Measurements from ENCODE around the gene ZNF784.

The ZNF784 gene

DNA sequence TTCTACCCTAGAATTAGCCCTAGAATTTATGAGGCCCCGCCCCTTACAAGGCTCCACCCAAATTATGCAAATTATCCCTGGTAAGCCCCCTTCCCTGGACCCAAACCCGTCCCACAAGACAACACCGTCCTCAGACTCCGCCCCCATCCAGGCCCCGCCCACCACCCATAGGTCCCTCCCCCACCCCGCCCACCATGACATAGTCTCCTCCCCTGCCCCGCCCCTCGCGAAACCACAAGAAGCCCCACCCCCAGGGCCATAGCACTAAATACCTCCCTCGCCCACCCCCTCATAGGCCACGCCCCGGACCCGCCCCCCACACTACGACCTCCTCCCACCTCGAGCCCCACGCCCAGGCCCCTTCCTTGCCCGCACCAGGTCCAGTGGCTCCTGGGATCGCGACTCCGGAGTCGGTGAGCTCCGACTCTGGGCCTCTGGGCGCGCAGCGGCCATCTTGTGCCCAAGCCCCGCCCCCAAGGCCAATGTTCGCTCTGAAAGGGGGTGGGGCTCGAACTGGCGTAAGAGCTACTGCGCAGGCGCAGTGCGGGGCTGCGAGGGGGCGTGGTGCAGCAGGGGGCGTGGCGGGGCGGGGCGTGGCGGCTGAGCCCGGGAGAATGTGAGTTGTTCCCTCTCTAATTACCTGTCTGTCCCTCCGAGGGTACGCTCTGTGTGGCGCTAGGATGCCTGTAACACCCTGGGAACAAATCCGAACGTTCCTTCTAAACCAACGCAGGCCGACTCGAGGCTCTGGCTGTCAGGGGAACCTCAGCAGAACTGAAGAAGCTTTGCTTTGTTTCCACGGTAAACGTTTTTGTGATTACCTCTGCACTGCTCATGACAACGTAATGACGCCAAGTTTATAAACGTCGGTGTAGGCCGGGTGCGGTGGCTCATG lies at the start of gene ZNF784:
Gene ZNF784 (minus strand): TSS at position 458 of the 895 bp plus-strand sequence. CDS start 5 bp downstream, at position 453.
- DNase-seq = peak; percentile 97

DNA sequence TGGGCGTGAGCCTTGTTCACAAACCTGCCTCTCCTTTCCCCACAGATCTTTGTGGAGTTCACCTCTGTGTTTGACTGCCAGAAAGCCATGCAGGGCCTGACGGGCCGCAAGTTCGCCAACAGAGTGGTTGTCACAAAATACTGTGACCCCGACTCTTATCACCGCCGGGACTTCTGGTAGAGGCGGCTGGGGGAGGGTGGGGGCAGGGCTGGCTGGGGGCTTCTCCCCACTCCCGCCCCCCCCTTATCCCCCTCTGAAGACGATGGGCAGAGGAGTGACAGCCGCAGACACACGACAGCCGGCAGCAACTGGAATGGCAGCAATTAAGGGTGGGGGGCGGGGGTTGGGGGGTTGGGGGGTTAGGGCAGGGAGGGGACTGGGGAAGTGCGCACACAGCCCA lies 49.5 kb upstream of the ZNF784 start:
- no peak for DNase-seq

GRCh38 chr19:55673465-55673864 lies 49.1 kb upstream of the ZNF784 start:
- no peak for DNase-seq

GRCh38 chr19:55672418-55672817 lies 48.1 kb upstream of the ZNF784 start:
- DNase-seq = no peak

- no peak for DNase-seq
Measured at GRCh38 chr19:55671054-55671378, 46.6 kb upstream of the ZNF784 start.

DNA sequence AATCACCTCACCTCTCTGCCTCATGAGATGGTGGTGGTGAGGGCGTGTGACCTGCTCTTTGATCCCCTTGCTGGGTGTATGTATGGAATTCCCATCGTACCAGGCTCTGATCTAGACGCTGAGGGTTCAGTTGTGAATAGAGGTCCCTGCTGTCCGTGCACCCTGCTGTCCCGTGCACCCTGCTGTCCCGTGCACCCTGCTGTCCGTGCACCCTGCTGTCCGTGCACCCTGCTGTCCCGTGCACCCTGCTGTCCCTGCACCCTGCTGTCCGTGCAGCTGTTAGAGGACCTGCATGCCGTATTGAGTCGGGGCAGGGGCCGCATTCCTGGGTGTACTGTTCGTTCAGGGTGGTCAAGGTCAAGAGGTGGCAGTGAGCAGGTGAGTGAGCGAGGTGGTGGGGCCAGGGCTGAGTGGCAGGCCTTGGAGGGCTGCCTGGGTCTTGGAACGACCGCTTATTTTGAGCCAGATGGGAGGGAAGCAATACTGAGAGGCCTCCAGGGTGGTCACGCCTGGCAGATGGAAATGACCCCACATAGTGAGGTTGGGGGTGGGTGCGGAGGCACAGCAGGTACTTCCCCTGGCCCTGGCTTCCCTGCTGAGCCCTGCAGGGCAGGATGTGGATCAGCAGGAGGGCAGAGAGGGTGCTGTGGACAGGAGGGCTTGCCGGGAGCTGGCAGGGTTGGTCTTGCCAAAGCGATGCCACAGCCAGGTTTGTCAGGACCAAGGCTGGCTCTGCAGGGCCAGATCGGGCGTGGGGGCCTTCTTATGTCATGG lies 46.1 kb upstream of the ZNF784 start:
- peak; percentile 75 for DNase-seq

- no peak for DNase-seq
Measured at GRCh38 chr19:55669418-55670279, 45.3 kb upstream of the ZNF784 start.

DNA sequence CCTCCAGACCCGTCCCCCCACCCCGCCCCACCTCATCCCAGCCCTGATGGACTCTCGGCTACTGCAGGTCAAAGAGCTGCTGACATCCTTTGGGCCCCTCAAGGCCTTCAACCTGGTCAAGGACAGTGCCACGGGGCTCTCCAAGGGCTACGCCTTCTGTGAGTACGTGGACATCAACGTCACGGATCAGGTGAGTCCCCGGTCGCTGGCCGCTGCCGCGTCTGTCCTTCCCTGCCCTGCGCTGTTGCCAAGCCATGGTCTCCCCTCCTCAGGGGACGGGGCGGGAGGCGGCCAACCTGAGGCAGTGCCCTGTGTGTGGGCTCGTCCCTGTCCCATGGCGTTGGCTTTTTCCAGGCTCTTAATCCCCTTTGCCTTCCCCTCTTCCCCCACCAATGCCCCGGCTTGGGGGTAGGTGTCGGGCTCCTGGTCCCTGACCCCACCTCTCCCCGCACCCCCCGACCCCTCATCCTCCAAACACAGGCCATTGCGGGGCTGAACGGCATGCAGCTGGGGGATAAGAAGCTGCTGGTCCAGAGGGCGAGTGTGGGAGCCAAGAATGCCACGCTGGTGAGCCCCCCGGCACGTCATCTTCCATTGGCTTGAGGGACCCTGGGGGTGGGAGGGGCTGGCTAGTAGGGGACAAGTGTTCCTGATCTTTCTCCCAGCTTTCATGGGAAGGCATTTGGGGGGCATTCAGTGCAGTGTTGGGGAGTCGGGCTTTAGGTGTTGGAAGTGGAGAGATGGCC lies 44.4 kb upstream of the ZNF784 start:
- no peak for DNase-seq

DNA sequence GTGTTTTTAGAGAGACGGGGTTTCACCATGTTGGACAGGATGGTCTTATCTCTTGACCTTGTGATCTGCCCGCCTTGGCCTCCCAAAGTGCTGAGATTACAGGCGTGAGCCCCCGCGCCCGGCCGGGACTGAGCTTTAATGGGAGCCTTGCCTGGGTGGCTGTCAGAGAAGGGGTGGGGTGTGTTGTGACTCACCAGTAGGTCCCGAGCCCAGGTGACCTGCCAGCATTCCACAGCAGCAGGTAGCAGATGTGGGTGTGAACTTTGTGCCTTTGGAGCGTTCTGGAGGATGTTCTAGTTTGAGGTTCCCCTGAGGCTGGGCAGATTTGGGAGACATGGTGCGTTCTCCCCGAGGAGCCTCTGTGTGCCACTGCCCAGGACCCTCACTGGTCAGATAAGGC lies 43.6 kb upstream of the ZNF784 start:
- no peak for DNase-seq

- no peak for DNase-seq
Measured at GRCh38 chr19:55667511-55667910, 43.1 kb upstream of the ZNF784 start.

DNA sequence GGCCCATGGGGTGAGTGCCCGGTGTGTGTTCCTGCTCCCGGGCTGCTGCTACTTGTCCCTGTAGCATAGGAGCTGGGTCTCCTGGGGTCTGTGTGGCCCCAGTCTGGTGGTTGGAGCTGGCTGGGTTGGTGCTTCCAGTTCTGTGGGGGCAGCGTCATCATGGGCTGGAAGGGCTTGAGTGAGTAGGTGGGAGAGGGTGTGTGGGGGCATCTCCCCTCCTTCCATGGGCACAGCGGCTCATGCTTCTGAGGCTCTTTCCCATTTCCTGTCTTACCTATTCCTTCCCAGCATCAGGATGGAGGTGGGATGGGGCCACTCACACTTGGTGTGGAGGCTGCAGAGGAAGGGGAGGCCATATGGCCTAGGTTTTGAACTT lies 42.6 kb upstream of the ZNF784 start:
- no peak for DNase-seq

DNA sequence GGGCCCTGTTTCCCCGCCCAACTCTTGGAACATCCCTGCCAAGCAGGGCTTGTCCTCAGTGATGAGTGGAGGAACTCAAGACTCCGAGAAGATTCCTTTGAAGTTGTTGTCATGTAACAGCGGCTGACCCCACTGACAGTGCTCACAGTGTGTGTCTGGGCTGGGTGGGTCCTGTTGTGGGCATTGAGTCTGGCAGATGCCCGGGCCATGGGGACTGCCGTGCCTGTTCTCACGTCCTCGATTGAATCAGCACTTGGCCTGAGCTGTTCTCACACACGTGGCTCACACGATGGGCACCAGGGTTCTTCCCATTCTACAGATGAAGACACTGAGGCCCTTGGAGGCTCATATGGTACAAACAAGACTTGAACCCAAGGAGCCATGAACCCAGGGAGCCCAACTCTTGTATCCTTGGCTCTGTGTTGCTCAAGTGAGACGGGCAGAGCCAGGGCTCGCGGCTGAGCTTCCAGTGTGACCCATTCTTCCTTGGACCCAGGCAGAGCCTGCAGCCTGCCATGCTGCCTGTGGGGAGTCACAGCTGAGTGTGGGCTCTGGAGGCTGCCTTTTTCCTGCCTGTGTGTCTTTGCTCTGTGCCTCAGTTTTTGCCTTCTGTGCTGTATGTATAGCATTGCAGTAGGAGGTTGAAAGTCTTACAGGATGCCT lies 42.1 kb upstream of the ZNF784 start:
- no peak for DNase-seq

GRCh38 chr19:55663846-55664536 lies 39.6 kb upstream of the ZNF784 start:
- no peak for DNase-seq

- DNase-seq = no peak
Measured at GRCh38 chr19:55661826-55662225, 37.5 kb upstream of the ZNF784 start.

- DNase-seq = no peak
Measured at GRCh38 chr19:55660991-55661390, 36.6 kb upstream of the ZNF784 start.

DNA sequence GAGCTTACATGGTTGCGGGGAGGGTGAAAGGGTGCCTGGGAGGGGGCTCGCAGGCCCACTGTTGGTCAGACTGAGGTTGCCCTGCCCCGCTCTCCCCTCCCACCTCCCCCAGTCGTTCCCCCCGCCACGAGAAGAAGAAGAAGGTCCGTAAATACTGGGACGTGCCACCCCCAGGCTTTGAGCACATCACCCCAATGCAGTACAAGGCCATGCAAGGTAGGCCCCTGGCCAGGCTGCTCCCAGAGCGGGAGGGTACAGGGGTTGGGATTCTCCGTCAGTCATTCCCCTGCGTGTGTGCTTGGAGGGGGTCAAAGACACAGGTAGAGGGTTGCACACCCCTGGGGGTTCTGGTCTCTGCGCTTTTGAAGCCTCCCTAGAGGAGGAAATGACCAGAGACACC lies 36.0 kb upstream of the ZNF784 start:
- no peak for DNase-seq

GRCh38 chr19:55659822-55660221 lies 35.5 kb upstream of the ZNF784 start:
- DNase-seq = no peak

GRCh38 chr19:55658846-55659459 lies 34.6 kb upstream of the ZNF784 start:
- no peak for DNase-seq

- no peak for DNase-seq
Measured at GRCh38 chr19:55656988-55657747, 32.8 kb upstream of the ZNF784 start.

DNA sequence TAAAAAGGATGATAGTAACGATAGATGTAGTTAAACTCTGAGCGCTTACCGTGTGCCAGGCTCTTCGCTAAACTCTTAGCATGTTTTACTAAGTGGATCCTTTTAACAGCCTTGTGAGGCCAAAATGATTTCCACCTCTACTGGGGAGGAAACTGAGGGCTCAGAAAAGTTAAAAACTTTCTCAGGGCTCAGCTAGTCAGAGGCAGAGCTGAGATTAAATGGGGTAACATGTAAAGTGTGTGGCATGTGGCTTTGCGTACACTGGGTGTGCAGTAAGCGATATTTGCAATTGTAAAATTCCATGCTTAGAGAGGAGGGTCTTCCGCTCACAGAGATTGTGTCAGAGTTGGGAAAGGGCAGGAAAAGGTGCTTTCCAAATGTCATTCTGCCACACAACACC lies 32.2 kb upstream of the ZNF784 start:
- no peak for DNase-seq
